Body of pancreas (tissue), 4 donors: Measurements from ENCODE around the gene LACTBL1.

ENCODE experiments used
- CTCF ChIP-seq, 7 experiments: fragments of 450-650 bp in 4 of 7; fragments of 200-600 bp in 3 of 7; sonication (generic) in 3 of 7; IDR thresholded peaks; one replicate each; pipeline ENCODE4 v1.5.1; 2016 to 2019; ENCODE audit warnings: antibody characterized with exemption in 7 of 7
- POLR2A ChIP-seq, 3 donors: fragments of 450-650 bp; IDR thresholded peaks; one replicate each; pipeline ENCODE4 v1.6.1; 2016; ENCODE audit warnings: antibody characterized with exemption in 3 of 3, mild to moderate bottlenecking in 2 of 3

- TF ChIP-seq CTCF (IDR thresholded peaks at IDR 0.05) (peak; percentile 50 to 88 (median 70)), POLR2A (IDR thresholded peaks at IDR 0.05) (no peak)
These were observed 4.0 kb upstream of the LACTBL1 start for GRCh38 chr1:22976461-22977243.
